Fibroblast of skin of right quadriceps (primary cell): ENCODE measurements around the gene FTO.
A peak's percentile ranks its signal among the peaks of the same experiment; 100 is the strongest.
"Not testable (repeated sequence)": the region's sequence is repeated elsewhere in the genome, so short reads cannot be mapped to it uniquely, and the experiment has no call there.

ENCODE experiments used
- DNase-seq: peaks from one replicate; pipeline ENCODE4 v3.0.0-alpha.2; 2013

The FTO gene

DNA sequence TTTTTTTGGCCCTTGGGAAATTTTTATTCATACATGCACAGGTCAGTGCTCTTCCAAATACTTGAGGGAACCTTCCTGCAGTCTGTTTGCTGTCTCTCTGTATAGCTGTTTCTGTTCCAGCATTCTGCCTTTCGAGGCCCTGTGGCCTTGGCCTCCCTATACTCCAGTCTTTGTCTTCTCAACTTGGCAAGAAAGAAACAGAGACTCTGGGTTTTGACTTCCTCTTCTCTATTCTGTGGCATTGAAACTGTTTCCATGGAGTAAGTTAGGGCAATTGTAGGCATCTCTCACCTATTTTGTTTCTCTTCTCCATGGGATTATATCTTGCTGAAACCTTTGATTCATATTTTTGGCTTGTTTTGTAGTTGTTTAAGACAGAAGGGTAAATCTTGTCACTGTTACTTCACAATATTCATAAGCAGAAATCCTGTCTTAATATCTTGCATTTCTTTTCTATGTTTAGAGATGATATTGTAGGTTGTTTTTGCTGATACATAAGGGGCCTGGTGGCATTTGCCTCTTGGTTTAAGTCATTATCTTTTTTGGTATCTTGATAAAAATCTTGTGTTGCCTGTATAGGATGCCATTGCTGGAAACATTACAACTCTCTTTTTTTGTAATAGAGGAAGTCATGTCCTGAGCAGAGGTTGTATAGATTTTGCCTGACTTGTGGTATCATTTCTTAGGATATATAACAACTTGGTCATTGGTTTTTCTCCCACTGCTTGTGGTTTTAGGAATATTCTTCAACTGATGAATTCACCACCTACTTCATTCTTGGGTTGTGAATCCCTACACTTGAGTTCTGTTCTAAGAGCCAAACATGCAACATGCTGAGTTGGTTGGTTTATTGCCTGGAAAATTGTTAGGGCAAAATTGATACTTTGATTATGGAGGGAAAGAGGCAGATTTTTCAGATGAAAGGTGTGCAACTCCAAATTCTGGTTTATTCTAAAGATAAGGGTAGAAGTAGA is 168.6 kb downstream of the FTO start:
- DNase-seq, result peak; percentile 92

DNA sequence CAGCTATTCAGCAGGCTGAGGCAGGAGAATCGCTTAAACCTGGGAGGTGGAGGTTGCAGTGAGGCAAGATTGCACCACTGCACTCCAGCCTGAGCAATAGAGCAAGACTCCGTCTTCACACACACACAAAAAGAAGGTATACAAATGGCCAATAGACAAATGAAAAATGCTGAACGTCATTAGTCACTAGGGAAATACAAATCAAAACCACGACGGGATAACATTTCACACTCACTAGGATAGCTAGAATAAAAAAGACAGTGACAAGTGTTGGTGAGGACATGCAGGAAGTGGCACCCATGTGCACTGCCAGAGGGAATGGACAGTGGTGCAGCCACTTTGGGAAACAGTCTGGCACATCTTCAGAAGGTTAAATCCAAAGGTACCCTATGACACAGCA is 172.9 kb downstream of the FTO start:
- no peak for DNase-seq

DNA sequence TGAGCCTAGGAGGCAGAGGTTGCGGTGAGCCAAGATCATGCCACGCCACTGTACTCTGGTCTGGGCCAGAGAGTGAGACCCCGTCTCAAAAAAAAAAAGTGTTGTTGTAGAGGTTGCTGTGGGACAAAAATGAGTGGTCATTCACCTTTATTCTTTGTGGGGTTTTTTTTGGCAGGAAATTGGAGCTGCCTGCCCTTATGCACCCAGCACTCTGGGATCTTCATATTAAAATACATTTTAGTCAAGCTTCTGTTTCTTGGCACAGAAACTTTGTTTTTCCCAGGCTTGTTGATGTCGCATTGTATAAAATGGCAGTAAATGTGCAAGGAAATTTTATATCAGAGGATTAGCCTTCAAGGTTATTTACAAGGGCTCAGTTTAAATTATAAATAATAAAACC is 174.3 kb downstream of the FTO start:
- no peak for DNase-seq

DNA sequence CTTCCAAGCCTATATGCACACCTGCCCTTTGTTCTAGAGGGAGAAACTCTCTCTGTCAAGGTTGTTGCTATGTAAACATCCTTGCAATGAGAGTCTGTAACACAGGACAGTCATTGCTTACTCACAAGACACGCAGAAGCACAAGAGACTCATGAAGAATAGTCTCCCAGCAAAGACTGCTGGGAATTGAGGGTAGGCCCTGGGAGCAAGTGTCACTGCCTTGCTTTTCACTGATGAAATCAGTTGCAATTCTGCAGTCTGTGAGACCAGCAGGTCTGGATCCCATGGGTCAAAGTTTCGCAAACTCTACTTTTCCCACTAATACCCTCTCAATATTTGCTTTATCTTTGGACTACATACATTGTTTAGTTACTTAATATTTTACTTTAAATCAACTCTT is 177.4 kb downstream of the FTO start:
- peak; percentile 81 for DNase-seq

DNA sequence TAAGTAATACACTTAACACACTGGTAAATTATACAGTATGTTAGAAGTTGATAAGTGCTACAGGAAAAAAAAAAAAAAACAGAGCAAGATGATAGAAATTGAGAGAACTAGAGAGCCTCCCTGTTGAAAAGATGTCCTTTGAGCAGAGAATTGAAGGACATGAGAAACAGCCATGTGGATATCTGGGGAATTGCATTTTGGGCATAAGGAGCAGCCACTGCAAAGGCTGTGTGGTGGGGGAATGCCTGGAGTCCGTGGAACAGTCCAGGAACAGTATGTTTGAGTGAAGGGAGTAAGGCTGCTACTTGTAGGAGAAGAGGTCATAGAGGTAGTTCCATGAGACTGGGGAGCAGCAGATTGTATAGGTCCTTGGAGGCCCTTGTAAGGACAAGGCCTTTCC is 178.4 kb downstream of the FTO start:
- DNase-seq, result no peak

DNA sequence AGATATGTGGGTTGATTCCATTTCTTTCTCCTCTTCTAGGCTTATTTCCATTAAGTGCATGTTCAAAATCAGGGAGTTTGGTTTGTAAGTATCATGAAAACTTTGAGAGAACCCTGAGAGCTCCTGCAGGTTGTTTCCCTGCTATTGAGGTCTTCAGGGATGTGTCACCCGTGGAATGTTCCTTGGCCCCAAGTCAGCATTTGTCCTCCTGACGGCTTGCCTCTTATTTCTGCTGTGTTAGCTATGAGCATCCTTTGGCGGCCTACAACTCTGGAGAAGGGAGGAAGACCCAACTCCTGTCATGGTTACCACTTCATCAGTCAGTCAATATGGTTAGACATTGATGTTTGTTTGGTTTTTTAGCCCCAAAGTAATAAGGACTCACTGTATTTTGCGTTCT is 180.8 kb downstream of the FTO start:
- DNase-seq, result peak; percentile 22

DNA sequence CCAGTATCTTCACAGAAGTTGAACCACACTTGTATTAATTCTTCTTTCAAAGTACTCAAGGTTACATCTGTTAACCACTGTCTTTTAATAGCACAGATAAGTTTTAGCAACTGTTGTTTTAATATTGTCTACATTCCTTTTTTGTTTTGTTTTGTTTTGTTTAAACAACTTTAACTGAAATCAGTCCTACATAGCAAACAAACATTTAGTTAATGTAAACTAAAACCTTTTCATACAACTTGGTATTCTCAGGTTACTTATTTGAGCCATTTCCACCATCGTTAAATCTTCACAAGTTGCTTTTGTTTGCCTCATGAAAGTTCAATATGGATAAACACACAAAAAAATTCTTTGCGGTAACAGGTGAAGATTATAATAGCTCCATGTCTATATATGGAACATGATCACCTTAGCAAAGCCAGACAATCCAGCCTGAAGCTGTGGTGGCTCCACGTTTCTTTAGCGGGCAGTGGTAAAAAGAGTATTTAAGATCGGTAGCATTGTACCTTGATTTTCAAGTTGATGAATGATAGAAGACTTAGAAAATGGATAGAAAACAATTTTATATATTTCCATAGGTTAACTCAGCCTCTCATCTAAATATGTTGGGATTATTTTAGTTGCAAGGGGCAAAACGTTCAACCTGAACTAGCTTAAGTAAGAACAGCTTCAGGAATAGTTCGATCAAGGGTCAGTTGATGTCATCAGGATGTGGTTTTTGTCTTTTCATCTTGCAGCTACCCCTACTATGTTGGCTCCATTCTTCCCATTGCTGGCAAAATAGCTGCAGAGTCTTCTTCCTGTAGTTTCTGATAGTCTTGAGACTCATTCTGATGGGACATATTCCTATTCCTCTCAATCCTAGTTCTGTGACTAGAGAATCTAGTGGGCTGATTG is 182.8 kb downstream of the FTO start:
- no peak for DNase-seq

DNA sequence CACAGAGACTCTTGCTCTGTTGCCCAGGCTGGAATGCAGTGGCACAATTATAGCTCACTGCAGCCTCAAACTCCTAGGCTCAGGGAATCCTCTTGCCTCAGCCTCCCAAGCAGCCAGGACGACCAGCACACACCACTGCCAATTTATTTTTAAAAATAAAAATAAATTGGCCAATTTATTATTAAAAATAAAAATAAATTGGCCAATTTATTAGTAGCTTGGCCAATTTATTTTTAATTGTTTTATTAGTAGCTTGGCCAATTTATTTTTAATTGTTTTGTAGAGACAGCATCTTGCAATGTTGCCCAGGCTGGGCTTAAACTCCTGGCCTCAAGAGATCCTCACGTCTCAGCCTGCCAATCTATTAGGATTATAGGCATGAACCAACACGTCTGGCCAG is 184.3 kb downstream of the FTO start:
- DNase-seq, result no peak

DNA sequence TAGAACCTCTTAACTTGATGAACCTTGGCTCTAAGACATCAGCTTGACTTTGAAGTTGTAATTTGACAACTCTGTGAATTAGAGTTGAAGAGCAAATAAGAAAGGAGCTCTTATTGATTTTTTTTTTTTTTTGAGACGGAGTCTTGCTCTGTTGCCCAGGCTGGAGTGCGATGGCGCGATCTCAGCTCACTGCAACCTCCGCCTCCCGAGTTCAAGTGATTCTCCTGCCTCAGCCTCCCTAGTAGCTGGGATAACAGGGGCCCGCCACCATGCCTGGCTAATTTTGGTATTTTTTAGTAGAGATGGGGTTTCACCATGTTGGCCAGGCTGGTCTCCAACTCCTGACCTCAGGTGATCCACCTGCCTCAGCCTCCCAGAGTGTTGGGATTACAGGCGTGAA is 186.9 kb downstream of the FTO start:
- not testable (repeated sequence) for DNase-seq

DNA sequence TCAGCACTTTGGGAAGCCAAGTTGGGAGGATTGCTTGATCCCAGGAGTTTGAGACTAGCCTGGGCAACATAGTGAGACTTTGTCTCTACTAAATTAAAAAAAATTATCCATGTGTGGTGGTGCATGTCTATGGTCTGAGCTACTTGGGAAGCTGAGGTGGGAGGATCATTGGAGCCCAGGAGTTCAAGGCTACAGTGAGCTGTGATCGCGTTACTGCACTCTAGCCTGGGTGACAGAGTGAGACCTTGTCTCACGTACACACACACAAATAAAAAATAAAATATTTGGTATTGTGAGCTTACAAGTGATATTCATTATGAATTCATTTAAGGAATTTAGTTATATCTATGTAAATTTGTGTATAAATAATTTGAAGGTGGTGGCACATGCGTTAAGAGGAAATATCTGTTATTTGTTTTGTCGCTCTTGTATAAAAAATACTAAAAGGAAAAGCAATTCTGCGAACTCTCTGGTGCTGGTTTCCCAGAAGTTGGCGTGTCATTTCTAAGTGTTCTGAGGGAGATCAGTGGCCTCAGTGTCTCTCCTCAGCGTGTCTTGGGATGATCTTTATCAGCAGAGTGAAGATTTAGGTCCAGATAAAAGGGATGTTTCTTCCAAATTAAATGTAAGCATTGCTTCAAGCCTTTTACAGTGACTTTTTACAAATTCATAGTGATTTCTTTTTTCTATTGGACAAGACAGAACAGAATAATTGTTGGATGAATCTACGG is 187.6 kb downstream of the FTO start:
- no peak for DNase-seq

DNA sequence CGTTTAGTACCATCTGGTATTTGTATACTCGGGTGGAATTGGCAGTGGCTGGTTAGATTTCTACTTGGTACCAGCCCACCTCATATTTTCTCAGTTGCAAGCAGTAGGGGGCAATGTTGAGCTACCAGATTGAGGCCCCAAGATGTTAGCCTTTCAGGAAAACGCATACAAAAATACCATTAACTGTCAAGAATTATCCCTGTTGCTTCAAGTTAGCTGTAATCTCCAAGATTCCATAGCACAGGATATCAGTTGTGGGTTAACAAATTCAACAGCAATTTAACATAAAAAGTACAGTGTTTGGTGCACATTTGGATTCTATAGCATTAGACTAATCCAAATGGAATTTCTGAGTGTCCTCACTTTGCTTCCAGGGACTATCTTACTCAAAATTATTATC is 188.2 kb downstream of the FTO start:
- DNase-seq, result peak; percentile 89

DNA sequence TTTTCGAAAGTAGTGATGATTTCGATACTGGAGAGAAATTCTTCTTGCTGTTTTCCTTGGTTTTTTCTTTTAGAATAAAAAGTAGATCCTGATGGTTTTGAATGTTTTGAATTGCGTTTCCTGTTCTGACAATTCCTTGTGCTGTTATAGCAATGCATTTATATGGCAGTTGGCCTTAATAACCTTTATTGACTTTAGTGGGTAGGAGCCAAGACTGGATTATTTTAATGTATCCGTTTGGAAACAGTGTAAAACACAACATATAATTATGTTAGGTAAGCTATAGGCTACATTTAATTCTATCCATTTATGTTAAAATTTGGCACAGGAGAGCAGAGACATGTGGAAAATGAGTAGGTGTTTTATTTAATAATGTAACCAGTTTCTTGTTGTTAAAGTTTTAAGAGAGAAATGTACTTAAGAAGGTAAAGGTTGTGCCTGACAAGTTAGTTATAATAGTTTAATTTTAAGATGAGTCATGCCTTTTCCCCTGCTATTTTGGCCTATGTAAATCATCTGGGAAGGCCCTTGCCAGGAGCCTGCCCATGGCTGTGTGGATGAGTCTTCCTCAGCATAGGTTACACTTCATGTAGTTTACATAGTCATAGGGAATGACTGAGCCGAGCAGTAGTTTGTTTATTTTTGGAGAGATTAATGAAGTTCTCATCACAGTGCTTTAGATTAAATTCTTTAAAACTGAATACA is 189.9 kb downstream of the FTO start:
- peak; percentile 88 for DNase-seq

DNA sequence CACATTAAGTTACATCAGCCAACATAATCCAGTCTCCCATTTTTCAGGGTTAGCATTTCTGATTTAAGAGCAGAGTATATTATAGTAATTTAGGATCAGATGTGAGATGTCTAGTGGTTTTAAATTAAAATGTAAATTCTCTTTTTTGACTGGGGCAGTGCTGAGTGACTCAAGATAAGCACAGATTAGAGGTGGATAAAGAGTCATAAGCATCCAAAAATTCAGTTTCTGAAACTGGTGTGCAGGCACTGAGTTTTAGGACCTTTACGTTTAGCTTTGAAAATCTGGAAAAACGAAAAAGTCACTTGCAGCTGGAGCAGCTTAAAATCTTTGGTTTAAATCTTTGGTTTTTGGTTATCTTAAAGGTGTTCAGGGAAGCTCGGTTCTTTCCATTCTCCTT is 190.7 kb downstream of the FTO start:
- no peak for DNase-seq

DNA sequence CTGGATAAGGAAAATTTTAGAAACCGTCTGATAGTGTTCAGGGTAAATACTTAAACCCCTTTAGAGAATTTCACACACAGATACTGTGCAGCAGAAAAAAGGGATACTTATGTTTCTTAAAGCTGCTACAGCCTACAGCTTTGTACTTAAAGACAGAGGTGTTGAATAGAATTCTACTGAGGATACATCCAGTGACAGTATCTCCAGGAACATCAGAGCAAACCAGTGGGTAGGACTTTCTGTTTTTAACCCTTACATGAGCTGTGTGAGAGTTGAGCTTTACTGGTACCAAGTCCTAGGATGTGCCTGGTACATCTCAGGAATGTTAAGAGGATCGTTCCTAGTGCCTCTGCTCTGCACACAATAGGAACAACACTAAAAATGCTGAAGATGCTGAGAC is 191.5 kb downstream of the FTO start:
- no peak for DNase-seq

DNA sequence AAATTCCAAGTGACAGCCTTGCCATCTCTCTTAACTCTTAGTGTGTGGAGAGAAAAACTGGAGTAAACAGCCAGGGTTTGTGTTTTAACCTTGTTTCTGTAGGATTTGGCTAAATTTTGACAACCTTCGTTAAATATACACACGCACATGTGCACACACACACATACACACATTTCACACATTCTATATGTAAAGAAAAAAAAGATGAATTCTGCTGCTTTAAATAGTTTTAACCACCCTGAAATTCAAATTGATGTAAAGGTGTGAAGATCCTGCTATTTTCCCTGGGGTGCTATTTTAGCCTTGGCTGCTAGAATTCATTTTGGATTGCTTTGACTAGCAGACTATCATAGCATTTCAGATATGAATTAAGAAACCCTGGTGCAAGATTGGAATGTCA is 191.9 kb downstream of the FTO start:
- no peak for DNase-seq

DNA sequence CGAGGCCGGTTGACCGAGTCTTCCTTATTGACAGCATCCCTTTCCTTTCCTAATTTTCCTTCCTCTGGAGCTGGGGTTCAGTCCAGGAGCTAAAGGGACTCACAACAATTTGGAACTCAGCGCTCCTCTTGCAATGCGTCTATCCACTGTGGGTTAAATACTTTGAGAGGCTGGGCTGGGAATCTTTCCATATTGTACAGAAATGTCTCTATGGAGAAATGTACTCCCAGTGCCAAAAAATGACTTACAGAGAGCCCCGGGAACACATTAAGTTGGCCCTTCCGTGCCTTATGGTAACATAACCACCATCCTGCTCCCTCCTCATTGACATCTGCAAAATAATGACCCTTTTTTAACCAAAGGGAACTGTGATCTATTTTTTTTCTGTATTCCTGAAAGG is 192.8 kb downstream of the FTO start:
- peak; percentile 52 for DNase-seq

DNA sequence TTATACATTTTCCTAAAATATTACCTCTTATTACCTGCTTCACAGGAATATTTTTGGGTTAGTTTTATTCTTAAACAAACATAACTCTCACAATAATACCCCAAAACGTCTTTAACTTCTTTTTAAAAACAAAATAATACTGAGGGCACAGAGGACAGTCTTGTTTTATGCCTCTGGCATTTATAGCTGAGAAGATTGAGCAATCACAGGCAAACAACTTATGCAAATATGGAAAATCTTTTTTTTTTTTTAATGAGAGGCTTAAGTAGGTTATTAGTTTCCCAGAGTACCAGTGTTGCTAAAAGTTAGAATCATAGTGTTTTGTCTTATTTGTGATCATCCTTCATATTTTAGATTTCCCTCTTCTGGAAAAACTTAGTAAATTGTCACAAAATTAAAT is 195.0 kb downstream of the FTO start:
- DNase-seq, result no peak

DNA sequence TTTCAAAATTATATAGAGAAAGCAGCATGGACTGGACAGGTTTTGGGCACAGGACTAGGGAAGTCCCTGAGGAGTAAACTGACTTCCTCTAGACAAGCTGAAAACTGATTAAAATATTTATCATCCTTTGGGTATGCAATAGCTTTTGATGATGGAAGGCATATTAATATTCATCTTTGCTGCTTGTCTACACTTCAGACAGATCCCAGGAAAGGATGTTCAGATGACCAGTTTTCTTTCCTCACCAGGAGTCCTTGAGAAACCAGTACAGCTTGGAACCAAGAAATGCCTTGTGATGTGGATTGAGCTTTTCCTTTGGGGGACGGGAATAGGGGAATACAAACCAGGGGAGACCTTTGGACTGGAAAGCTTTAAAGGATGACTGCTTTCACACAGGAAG is 195.5 kb downstream of the FTO start:
- DNase-seq, result no peak

DNA sequence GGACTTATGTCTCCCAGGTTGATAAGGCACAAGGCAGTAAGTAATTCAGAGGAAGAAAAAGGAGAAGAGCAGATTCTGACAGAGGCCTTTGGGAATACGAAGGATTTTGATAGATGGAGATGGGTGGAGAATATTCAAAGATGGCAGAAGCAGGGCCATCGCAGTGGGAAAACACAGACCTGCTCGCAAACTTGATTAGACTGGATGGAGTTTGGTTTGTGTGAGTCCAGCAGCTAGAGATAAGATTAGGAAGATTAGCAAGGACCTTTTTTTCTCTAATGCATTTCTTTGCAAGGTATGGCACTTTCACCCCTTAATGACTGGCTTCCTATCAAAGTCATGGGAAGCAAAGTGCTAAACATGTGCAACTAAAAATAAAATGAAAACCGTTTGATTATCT is 196.7 kb downstream of the FTO start:
- no peak for DNase-seq

DNA sequence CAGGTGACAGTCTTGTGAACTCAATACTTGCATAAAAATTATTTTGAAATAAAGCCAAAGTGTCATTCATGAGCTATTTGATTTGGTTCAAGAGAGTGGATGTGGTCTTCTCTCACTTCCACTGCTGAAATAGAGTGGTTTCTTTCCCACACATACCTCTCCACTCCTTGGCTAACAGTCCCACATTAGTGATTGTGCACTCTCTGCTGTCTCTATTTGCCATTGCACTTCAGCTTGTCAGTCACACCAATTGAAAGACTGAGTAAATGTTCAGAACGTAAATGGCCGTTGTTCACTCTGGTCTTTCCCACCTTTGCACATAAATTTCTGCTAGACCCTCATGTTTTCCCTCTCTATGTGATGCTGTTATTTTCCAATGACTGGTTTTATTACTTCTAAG is 197.5 kb downstream of the FTO start:
- no peak for DNase-seq

DNA sequence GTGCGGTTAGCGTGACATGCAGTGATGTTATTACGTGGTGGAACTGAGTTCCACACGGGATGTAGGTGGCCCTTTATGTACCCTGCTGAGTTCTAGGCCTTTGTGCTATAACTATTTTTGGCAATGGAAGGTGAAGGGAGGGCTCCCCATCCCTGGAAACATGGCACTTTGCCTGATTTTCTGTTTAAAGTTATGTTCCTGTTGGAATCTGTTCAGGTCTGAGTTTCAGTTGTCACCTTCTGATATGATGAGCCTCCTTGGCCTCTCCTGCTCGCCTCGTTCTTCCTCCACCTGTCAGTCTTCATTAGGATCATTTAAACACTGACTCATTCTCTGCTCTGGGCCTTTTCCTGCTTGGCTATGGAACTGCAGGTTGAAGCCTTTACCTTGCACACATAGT is 200.6 kb downstream of the FTO start:
- no peak for DNase-seq

DNA sequence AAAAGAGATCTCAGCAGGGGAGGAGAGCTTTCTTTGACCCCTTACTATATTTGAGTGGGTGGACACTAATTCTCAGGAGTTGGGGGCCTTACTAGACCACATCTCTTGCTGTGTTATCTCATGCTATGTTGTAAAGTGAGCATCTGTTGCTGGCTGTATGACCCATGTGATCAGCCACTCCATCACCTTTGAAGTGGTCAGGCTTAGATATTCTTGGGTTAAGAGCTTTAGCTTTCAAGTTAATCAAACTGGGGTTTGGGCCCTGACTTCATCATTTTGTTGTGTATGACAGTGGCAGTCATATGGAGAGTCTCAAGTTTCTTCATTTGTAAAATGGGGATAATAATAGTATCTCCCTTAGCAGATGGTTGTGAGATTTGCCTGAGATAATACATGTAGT is 201.1 kb downstream of the FTO start:
- no peak for DNase-seq

DNA sequence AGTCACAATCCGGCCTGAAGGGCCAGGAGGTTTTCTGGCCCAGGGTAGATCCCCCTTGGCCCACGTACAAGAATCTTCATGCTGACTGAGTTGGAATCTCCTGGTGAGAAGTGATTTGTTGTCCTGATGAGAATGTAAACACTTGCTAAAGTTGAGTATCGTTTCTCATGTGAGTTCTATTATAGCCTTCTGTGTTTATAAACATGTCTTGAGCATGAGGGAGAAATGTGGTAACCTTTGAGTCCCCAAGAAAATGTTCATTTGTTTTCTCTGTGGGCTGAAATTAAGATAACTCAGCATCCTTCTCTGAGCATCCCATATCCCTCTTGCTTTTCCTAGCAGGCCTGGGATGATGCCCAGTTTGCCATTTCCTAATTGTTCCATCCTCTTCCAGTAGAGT is 204.8 kb downstream of the FTO start:
- no peak for DNase-seq
